GM18508 (cell line): ENCODE measurements around the gene TRIM7.

ENCODE experiments used
- ATAC-seq: cut with Tn5 transposase; IDR thresholded peaks from one replicate; pipeline ENCODE4 v1.9.1; 2021; ENCODE audit warnings: moderate number of reproducible peaks; ENCODE audit not compliant: insufficient read depth, unreplicated experiment

TRIM7 gene

GRCh38 chr5:181233801-181234454 lies 28.9 kb upstream of the TRIM7 start:
- ATAC-seq: no peak

DNA sequence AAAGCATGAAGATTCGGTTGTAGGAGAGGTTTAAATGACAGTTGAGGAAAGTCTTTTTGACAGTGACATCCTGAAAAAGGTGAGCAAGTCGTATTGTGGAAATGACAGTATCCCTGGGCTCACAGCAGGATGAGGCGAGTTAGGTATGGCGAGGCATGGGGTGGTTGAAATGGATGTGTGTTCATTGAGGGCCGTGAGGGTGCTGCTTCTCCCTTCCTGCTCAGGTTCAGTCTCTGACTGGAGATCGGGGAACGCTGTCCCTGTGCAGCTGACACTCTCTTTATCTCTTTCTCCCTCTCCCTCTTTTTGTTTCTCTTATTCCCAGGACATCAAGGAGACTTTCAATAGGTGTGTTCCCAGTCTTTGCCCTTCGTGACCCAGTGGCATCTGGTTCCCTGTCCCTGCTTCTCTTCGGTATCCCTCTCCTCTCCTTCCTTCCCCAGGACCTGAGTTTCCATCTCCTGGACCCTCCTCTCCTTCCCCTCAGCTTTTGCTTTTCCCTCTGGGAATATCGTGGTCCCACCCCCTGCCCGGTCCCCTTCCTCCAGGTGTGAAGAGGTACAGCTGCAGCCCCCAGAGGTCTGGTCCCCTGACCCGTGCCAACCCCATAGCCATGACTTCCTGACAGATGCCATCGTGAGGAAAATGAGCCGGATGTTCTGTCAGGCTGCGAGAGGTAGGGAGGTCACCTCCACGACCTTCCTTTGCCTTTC lies 28.2 kb upstream of the TRIM7 start:
- no peak for ATAC-seq

- ATAC-seq: no peak
Measured at GRCh38 chr5:181232593-181232992, 27.6 kb upstream of the TRIM7 start.

- no peak for ATAC-seq
Measured at GRCh38 chr5:181231432-181231831, 26.4 kb upstream of the TRIM7 start.

GRCh38 chr5:181230551-181230950 lies 25.6 kb upstream of the TRIM7 start:
- no peak for ATAC-seq

DNA sequence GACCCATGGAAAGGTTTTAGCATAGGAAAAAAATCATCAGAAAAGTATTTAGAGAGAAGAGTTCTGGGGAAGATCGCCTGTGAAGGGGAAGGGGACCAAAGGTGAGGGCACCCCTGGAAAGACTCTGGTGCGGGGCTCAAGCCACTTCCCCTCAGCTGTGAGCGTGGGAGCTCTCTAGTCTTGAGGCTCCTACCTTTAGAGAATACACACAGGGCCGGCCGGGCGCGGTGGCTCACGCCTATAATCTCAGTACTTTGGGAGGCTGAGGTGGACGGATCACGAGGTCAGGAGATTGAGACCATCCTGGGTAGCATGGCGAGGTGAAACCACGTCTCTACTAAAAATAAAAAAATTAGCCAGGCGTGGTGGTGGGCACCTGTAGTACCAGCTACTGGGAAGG lies 25.0 kb upstream of the TRIM7 start:
- ATAC-seq: no peak

DNA sequence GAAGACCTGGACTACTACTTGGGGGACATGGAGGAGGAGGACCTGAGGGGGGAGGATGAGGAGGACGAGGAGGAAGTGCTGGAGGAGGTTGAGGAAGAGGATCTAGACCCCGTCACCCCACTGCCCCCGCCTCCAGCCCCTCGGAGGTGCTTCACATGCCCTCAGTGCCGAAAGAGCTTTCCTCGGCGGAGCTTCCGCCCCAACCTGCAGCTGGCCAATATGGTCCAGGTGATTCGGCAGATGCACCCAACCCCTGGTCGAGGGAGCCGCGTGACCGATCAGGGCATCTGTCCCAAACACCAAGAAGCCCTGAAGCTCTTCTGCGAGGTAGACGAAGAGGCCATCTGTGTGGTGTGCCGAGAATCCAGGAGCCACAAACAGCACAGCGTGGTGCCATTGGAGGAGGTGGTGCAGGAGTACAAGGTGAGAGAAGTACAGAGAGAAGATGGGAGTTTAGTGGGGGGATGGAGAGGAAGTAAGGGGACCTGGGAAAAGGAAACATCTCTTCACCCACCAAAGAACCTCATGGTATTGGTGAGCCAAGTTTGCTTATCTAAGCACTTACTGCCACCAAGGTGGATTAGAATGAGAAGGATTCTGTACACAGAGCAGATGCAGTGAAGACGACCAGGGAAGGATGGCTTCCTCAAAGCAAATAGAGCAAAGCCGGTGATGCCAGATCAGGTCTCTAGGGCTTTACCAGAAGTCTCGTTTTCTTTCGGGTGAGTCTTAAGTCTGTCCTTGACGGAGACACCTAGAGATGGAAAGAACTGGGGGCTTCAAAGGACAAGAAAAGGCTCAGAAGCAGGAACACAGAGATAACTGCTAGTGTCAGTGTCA lies 19.6 kb upstream of the TRIM7 start:
- ATAC-seq: no peak

- no peak for ATAC-seq
Measured at GRCh38 chr5:181223729-181224389, 18.9 kb upstream of the TRIM7 start.

DNA sequence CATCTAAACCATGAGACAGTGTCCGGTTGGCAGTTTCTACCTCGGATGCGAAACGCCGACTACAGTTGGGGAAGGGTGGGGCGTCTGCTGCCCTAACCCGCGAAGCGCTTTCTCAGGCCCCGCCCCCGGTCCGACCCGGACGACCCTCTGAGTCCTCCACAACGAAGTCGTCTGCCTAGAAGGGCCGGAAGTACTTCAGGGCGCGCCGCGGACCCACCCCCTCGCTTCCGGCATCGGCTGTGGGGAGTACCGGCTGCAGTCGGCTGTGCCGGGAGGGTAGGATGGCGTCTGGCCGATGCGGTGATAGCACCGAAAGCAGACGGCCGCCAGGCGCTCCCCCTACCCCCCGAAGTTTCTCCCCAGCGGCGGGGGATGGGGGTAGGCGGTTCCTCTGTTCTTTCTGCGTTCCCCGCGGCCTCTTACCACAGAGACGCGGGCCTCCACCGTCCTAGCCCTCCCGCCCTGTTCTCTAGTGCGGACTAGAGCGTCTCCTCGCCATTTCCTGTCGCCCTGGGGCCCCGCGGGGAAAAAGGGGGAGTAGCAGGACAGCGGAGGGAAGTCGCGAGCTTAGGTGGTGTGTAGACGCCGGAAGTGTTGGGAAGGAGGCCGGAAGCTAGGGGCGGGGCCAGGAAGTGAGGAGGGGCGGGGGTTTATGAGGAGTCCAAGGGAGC lies 18.2 kb upstream of the TRIM7 start, which contains the start of gene TRIM41:
Gene TRIM41, plus strand, starts transcription at position 224 of the 671 bp plus-strand sequence. CDS start 719 bp downstream, outside the sequence.
- ATAC-seq: peak; percentile 35

GRCh38 chr5:181222630-181223057 lies 17.6 kb upstream of the TRIM7 start:
- no peak for ATAC-seq

DNA sequence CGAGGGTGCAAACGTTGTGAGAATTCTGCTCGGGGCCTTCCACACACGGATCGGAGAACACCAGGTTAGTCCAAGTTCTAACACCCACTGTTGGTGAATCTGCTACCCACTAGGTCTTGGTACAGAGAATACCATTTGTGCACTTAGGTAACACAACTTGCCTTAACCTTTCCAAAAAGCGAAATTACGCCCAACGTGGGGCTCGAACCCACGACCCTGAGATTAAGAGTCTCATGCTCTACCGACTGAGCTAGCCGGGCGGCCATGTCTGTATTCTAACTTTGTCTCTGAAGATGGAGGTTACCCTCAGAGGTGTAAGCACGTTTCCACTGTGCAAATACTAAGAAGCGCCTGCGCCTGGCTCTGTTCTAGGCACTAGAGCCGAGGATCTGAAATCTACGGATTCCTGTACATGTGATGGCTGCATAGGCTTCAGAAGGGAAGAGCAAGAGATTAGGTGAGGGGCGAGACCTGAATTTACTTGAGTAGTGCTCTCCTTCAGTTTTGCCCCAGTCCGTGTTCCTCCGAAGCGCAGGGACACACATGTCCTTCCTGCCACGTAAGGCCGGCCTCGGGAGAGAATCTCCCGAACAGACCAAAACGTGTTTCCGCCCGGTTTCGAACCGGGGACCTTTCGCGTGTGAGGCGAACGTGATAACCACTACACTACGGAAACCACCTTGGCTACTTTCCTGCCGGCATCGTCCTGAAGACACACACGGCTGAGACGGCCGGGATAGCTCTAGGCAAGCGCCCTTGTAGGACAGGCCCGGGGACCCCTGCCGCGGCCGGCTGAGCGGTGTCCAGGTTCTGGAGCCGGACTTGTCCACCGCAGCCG lies 17.0 kb upstream of the TRIM7 start:
- ATAC-seq: peak; percentile 22

GRCh38 chr5:181221105-181221791 lies 16.3 kb upstream of the TRIM7 start:
- no peak for ATAC-seq

DNA sequence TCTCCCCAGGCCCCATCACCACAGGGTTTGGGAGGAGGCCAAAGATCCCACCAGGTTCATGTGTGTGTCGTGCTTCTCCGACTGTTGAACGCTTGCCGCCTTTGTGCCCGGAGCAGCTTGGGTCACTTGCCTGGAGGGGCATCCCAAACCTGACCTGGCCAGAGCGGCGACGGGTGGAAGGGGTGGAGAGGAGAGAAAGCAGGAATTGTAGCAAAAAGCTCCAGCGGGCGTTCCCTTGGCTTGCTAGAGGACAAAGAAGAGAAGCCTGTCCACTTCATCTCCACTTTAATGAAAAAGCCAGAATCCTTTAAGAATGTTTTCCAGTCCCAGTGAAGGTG lies 15.2 kb upstream of the TRIM7 start:
- no peak for ATAC-seq

GRCh38 chr5:181219262-181220177 lies 14.5 kb upstream of the TRIM7 start:
- no peak for ATAC-seq

DNA sequence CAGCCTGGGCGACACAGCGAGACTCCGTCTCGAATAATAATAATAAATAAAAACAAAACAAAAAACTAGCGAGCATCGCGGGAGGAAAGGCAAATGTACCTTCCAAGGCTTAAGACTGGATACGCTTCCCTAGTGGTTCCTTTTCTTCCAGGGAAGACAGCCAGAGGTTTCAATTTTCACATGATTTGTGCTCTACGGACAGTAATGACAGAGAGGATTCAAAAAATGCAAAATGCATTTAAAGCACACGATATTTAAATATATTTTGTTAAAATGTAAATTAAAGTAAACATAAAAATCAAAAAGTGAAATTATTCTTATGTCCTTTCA lies 13.8 kb upstream of the TRIM7 start:
- no peak for ATAC-seq

- ATAC-seq: no peak
Measured at GRCh38 chr5:181217803-181218062, 12.7 kb upstream of the TRIM7 start.

DNA sequence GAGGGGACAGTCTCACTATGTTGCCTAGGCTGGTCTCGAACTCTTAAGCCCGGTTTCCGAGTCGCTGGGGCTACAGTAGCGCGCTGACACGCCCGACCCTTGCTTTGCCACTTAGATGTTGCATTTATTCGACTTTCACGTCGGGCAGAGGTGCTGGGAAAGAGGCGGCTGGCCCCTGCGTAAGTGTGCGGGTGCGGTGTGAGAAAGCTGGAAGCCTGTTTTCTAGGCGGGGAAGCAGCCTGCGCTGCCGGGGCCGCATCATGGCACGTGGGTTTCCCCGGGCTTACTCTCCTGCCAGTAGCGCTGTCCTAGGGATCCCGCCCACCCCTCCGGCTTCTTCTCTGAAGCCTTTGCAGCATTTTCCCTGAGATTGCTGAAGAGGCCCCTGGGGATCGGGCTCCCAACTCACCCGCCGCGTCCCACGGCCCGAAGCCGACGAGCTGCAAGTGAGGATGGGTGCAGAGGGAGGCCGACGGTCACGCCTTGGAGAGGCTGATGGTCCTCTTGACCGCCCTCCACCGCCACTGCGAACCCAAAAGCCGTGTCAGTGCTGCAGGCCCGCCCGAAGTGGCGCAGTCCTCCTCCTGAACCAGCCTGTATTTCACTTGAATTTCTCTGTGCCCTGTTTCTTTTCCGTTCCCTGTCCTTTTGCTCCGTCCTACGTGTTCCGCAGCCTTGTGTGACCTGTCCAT lies 12.3 kb upstream of the TRIM7 start:
- ATAC-seq: no peak
